Measurements from ENCODE around the gene SMOC2. TPM values are rescaled to one million over a fixed set of nuclear protein-coding genes. Genes with fewer than 3 reads are reported as not detected.

The SMOC2 gene
- total RNA-seq, 1 experiment from 2014 or later = 2.1 TPM

DNA sequence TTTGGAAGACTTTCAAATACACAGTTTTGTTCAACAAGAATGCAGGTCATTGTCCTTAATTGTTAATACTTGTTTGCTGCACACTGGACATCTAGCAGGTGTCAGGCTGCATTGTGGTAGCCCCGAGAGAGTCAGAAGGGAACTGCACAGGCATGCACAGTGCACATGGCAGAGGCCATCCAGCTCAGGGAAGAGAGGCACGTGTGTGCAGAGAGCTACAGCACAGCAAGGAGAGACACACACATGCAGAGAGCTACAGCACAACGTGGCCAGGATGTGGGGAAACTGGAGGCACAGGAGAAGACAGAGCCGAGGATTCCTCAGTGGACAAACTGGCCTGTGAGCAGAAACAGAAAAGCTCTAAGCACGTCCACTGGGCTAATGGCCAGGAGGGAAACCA lies 272.0 kb downstream of the SMOC2 start:
- Mint-ChIP-seq H3K4me3 (no peak overlapping the region), H3K4me1 (no peaks in the 10 kb centered on the region), H3K9me3 (peaks cover 6 to 16% of the 10 kb centered on the region in 2 experiments; a peak in 4 of 5 replicates), H3K36me3 (ENCODE audit: insufficient read depth in 1 of 3, low read depth in 3 of 3) (peaks cover 5 to 8% (median 8%) of the 10 kb centered on the region in 3 experiments), H3K27me3 (ENCODE audit: low read depth) (peaks cover 8% of the 10 kb centered on the region), H3K27ac (no peak overlapping the region)
- Histone ChIP-seq H4K5ac (ENCODE audit: insufficient read length, low read depth, low read length) (no peak overlapping the region), H3K9ac (ENCODE audit: extremely low read depth, insufficient read length, low read length) (no peak overlapping the region), H3K14ac (ENCODE audit: insufficient read depth, low read length) (no peak overlapping the region), H2BK20ac (ENCODE audit: low read depth, low read length, poor library complexity, severe bottlenecking) (no peak overlapping the region), H3K56ac (ENCODE audit: insufficient read length, low read depth, low read length) (no peak overlapping the region), H3K23me2 (ENCODE audit: insufficient read length, low read depth, low read length, poor library complexity, severe bottlenecking) (no peaks in the 10 kb centered on the region), H3K18ac (ENCODE audit: insufficient read length, low read depth, low read length) (no peak overlapping the region), H2BK15ac (ENCODE audit: low read depth, low read length) (no peak overlapping the region), H2BK12ac (ENCODE audit: insufficient read length, low read depth, low read length) (no peak overlapping the region), H3K9me3 (ENCODE audit: control insufficient read depth, low read depth, low read length) (peaks cover 34% of the 10 kb centered on the region), H2AFZ (ENCODE audit: low read length) (no peak overlapping the region), H3K4me2 (ENCODE audit: insufficient read depth, insufficient read length, low read length) (no peak overlapping the region), H2BK5ac (ENCODE audit: insufficient read length, low read length) (no peak overlapping the region), H4K8ac (replicated peaks; ENCODE audit: insufficient read length, low read depth, low read length) (no peak overlapping the region), H3K27me3 (ENCODE audit: insufficient read depth, low read length) (no peaks in the 10 kb centered on the region), H3T11ph (ENCODE audit: low read length) (no peak overlapping the region), H3K4me1 (ENCODE audit: insufficient read depth, low read length) (no peaks in the 10 kb centered on the region), H2AK5ac (ENCODE audit: insufficient read length, low read length) (no peak overlapping the region), H3K79me2 (ENCODE audit: insufficient read depth, low read length) (no peaks in the 10 kb centered on the region), H3K79me1 (ENCODE audit: insufficient read depth, low read depth, low read length, poor library complexity, severe bottlenecking) (no peaks in the 10 kb centered on the region), H4K91ac (ENCODE audit: insufficient read length, low read depth, low read length) (no peak overlapping the region), H3K23ac (ENCODE audit: insufficient read length, low read depth, low read length) (no peak overlapping the region), H3K27ac (ENCODE audit: insufficient read length, low read depth, low read length) (no peak overlapping the region), H2BK120ac (ENCODE audit: low read depth, low read length, poor library complexity, severe bottlenecking) (no peak overlapping the region), H4K20me1 (ENCODE audit: control insufficient read depth, insufficient read depth, insufficient read length) (no peaks in the 10 kb centered on the region), H3K4ac (ENCODE audit: low read depth, low read length) (no peak overlapping the region)
- WGBS (ENCODE audit: extremely low coverage, insufficient read length, low lambda C conversion rate) = no CpG with 5 or more reads among the region's 5 CpGs
- DNase-seq = no peak
- TF ChIP-seq, protein P1, sequence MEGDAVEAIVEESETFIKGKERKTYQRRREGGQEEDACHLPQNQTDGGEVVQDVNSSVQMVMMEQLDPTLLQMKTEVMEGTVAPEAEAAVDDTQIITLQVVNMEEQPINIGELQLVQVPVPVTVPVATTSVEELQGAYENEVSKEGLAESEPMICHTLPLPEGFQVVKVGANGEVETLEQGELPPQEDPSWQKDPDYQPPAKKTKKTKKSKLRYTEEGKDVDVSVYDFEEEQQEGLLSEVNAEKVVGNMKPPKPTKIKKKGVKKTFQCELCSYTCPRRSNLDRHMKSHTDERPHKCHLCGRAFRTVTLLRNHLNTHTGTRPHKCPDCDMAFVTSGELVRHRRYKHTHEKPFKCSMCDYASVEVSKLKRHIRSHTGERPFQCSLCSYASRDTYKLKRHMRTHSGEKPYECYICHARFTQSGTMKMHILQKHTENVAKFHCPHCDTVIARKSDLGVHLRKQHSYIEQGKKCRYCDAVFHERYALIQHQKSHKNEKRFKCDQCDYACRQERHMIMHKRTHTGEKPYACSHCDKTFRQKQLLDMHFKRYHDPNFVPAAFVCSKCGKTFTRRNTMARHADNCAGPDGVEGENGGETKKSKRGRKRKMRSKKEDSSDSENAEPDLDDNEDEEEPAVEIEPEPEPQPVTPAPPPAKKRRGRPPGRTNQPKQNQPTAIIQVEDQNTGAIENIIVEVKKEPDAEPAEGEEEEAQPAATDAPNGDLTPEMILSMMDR (conservative IDR thresholded peaks at IDR 0.05) = no peak
